ENCODE measurements around the gene TLL1.

GRCh38 chr4:165864271-165864670, 8.8 kb upstream of the TLL1 start:
- TF ChIP-seq CTCF (IDR thresholded peaks at IDR 0.05 in 2 of 3, conservative IDR thresholded peaks at IDR 0.05 in 1 of 3; ENCODE audit: borderline replicate concordance in 1 of 3, insufficient read depth in 1 of 3, low read depth in 2 of 3, low read length in 2 of 3) (no peak; a peak in 1 of 6 replicates), ZFX (IDR thresholded peaks at IDR 0.05) (no peak), SP1 (IDR thresholded peaks at IDR 0.05; ENCODE audit: low read depth) (no peak), POLR2A (IDR thresholded peaks at IDR 0.05; ENCODE audit: borderline replicate concordance, extremely low read depth, insufficient read depth, insufficient read length) (no peak), CEBPB (IDR thresholded peaks at IDR 0.05; ENCODE audit: low read depth) (no peak)

Measured in HCT116 (cell line).